Measurements from ENCODE around the gene PSTPIP2.
"Not testable (repeated sequence)": the region's sequence is repeated elsewhere in the genome, so short reads cannot be mapped to it uniquely, and the experiment has no call there.

Gene PSTPIP2

DNA sequence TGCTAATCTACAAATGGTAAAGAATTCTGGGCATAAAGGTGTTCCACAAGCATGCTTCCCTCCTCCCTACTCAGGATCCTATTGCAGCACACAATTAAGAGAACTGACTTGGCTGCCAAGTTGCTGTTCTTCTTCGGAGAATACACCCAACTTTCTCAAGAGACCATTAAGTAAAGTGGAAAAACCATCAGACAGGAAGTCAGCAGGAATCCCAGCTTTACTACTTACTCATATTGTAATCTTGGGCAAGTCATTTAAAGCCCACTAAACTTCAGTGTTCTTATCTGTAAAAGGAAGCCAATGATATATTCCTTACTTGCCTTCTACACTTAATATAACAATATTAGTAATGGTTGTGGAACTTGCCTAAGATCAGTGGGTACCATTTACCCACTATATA, 37.8 kb downstream of the PSTPIP2 start:
- no peak for DNase-seq

- no peak for DNase-seq
These were observed 40.3 kb downstream of the PSTPIP2 start for GRCh38 chr18:46031741-46032140.

DNA sequence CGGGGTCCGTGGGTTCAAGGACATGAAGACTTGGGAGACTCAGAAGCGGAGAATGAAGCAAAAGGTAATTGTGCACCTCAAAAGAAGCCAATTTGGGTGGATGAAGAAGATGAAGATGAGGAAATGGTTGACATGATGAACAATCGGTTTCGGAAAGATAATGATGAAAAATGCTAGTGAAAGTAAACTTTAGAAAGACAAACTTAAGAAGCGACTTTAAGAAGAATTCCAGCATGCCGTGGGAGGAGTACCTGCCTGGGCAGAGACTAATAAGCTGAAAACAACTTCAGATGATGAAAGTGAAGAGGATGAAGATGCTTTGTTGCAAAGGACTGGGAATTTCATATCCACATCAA, 43.5 kb downstream of the PSTPIP2 start:
- DNase-seq, result no peak

GRCh38 chr18:46019936-46020335, 52.1 kb downstream of the PSTPIP2 start:
- no peak for DNase-seq

- DNase-seq, result no peak
These were observed 58.4 kb downstream of the PSTPIP2 start for GRCh38 chr18:46013484-46014189.

GRCh38 chr18:46010676-46011075, 61.4 kb downstream of the PSTPIP2 start:
- no peak for DNase-seq

- DNase-seq, result no peak
These were observed 62.0 kb downstream of the PSTPIP2 start for GRCh38 chr18:46010050-46010449.

DNA sequence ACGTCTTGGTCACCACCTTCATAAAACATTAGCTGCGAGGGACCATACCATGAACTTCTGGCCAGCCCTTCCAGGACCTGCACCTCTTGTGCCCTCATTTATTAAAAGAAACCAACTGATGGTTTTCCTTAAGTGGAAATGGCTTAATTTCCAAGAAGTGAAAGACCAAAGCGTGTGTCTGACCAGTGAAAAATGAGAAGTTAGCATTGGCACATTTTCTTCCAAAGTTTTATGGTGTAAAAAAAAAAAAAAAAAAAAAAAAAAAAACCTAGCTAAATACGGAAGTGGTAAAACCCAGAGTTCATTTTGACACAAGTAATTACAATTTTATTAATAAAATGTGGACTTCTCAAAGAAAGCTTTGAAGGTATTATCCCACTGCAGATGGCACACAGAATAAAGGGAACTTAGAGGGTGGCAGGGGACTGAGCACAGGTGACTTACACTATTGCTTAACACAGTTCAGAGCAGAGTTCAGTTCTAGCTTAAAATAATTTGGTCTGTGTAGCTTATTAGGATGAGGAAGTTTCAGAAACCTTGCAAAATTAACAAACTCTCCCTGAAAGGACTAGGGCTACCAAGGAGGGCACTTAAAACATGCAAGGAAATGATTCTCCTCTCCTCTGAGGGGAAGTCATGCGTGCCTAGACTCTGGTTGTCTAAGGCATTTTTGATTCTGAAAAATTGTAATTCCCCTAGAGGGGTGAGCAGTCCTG, 62.8 kb downstream of the PSTPIP2 start:
- DNase-seq, result no peak

DNA sequence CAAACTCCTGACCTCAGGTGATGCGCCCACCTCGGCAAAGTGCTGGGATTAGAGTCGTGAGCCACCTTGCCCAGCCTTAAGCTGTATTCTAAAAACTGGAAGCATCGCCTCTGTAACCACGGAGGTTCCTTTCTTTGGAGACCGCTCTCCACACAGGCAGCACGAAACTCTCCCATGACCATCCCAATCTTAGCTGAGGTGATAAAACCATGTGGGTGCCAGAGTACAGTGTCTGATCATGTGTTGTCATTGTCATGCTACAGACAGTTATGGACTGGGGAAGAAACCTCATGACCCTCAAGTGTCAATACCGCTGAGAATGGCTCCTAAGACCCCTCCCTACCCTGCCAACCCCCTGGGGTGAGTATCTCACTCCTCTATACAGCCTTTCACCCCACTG, 63.5 kb downstream of the PSTPIP2 start:
- DNase-seq, result no peak

GRCh38 chr18:46007165-46007564, 64.9 kb downstream of the PSTPIP2 start:
- DNase-seq, result no peak

DNA sequence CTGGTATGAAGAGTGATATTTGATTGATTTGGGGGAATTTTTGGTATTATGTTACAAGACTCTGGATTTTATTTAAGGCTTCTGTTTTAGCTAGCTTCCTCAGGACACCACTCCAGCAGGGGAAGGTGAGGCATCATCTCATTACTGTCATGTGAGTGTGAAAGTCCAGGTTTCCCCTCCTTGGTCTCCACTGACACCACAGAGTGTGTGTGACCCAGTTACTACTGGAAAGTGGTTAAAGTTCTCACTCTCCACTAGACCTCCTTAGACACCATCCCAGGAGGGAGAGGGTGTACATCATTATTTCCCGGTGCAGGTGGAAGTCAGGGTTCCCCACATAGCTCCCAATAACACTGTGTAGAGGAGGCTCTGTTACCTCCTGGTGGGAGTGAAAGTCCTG, 69.1 kb downstream of the PSTPIP2 start:
- DNase-seq, result no peak

GRCh38 chr18:46001892-46002291, 70.2 kb downstream of the PSTPIP2 start:
- no peak for DNase-seq

GRCh38 chr18:46001074-46001473, 71.0 kb downstream of the PSTPIP2 start:
- no peak for DNase-seq

GRCh38 chr18:45999536-45999935, 72.5 kb downstream of the PSTPIP2 start:
- no peak for DNase-seq

GRCh38 chr18:45998244-45998643, 73.8 kb downstream of the PSTPIP2 start:
- DNase-seq, result no peak

DNA sequence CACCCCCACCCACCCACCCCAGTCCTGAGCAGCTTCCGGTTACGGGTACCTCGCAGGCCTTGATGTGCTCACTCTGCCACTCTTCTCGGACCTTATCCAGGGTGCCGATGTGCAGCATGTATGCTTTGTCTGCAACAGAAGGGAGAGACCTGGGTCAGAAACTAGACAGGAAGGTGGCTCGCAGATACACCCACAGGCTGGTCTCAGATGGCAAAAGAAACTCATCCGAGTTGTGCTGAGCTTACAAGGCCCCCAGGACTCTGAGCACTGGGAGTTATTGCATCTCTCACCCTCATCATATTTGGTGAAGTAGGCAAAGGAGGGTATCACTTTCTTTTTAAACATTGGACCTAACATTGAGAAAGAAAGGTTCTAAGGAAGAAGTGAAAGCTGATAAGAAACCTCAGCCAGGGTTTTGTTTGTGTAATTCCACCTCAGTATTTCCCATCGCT, 74.3 kb downstream of the PSTPIP2 start:
- no peak for DNase-seq

- no peak for DNase-seq
These were observed 76.6 kb downstream of the PSTPIP2 start for GRCh38 chr18:45995461-45995860.

DNA sequence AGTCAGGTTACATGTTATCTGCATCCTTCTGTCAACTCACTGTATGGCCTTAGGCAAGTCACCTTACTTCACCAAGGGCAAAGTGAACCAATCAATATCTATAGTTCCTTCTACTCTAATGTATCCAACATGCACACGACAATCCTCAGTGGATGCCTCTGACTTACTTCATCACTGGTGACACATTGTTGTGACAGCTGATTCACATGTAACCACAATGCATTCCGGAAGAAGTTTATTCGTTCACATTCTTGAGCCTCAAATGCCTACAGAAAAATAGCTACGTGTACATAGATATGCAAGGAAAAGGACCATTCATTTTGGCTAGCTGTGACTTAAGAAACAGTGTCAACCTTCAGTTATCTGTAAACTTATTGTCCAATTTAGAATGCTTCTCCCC, 78.6 kb downstream of the PSTPIP2 start:
- no peak for DNase-seq

GRCh38 chr18:45992527-45992926, 79.5 kb downstream of the PSTPIP2 start:
- not testable (repeated sequence) for DNase-seq

DNA sequence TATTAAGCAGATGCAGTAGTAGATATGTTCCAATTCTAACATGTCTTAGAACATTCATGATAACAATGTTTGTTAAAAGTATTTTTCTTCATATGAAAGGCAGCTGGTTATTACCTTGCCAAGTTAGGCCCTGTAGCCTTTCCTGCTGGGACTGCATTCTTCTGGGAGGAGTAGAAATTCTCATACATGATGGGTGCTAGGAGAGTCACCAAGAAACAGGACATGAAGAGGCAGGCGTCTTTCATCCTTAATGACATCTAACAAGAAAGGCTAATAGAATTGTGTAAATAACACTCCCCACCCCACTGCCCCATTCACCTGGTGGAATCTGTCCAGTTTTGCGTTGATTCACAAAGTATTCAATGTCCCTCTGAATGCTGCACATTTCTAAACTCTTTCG, 80.3 kb downstream of the PSTPIP2 start:
- no peak for DNase-seq

DNA sequence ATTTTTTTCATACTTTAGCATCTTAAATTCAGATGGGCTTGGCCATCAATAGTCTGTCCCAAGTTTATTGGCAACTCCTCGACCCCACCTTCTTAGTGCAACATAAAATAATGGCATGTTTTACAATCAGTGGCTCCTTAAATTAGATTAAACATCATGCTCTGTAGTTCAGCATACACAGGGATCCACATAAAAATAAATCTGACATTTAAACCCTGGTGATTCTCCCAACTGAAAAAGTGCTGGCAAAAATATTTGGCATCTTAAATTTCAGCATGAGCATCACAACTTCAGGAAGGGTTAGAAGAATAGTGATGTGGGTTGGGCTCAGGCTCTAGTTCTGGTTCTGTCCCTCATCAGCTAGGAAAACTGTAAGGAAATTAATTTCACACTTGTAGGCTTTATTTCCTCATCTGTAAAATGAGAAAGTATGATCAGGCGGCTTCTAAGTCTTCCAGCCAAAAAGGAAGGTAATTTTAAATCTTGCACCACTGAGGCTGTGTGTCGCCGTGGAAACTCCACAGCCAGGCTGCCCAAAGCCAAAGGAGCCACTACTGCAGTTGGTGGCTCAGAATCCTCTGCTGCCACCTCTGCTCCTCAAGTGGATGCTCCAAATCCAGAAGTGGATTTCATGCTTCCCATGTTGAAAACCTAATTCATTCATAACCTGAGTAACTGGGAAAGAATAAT, 87.4 kb downstream of the PSTPIP2 start:
- DNase-seq, result no peak

GRCh38 chr18:45981821-45982220, 90.2 kb downstream of the PSTPIP2 start:
- no peak for DNase-seq

DNA sequence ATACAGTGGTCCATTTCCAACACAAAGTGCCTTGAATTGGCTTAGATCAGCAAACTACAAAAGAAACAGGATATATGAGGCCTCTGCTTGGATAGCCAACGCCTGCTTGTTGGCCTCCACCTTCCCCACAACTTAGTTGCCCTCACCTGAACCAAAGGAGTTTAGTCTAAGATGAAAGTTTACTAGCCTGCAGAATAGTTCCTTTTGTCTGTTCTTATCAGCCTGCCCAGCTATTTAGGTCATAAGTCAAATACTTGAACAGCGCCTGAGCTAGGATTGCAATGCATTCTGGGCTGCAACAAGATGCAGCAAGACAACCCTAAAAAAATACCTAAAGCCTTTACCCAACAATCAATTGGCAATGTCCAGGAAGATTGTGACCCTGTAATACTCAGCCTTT, 91.8 kb downstream of the PSTPIP2 start:
- no peak for DNase-seq

DNA sequence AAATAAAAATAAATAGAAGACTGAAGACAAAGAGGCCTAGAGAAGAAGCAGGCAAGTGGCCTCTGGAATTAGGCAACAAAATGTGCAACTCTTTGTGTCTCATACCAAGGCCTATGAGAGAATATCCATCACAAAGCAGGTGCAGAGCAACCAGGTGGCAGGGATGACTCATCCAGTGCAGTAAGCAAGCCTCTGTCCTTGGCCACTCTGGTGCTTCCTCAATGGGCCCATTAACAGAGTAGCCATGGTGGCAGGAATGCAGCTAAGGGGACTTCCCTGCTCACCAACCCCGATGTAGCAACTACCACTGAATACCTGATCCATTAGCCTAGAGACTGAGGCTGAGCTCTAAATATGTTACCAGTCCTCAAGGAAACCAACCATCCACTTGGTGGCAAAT, 94.0 kb downstream of the PSTPIP2 start:
- DNase-seq, result no peak

Data from left hindlimb (tissue), 1 donor.